Endodermal cell (in vitro differentiated cells): Measurements from ENCODE around the gene HADHA. TPM values are rescaled to one million over a fixed set of nuclear protein-coding genes. Genes with fewer than 3 reads are reported as not detected.

ENCODE experiments used
- DNase-seq: peaks from one replicate; pipeline ENCODE4 v3.0.0-alpha.2; 2017
- H3K27ac ChIP-seq: 2 replicates; pipeline ENCODE4 v1.5.1; 2013; ENCODE audit warnings: mild to moderate bottlenecking, low read depth, low read length, moderate library complexity
- H3K27me3 ChIP-seq: 2 replicates; pipeline ENCODE4 v1.6.1; 2013; ENCODE audit warnings: mild to moderate bottlenecking, low read length, moderate library complexity; ENCODE audit not compliant: insufficient read depth, control insufficient read depth, poor library complexity, severe bottlenecking
- H3K36me3 ChIP-seq: 2 replicates; pipeline ENCODE4 v1.7.0; 2013; ENCODE audit warnings: mild to moderate bottlenecking, low read length, moderate library complexity; ENCODE audit not compliant: control insufficient read depth, insufficient read depth
- H3K4me1 ChIP-seq: one replicate; pipeline ENCODE4 v1.7.0; 2013; ENCODE audit warnings: low read length; ENCODE audit not compliant: control insufficient read depth, insufficient read depth
- H3K4me3 ChIP-seq: 2 replicates; pipeline ENCODE4 v1.5.1; 2013; ENCODE audit warnings: mild to moderate bottlenecking, low read length, moderate library complexity
- H3K9ac ChIP-seq: 2 replicates; pipeline ENCODE4 v1.6.1; 2013; ENCODE audit warnings: mild to moderate bottlenecking, low read length, moderate library complexity; ENCODE audit not compliant: poor library complexity, severe bottlenecking; ENCODE audit errors: extremely low read depth
- H3K9me3 ChIP-seq: 2 replicates; pipeline ENCODE4 v1.6.1; 2013; ENCODE audit warnings: mild to moderate bottlenecking, low read length, moderate library complexity; ENCODE audit not compliant: control insufficient read depth
- H3K27ac Mint-ChIP-seq: 2 replicates; pipeline ENCODE4 v1.8.0; 2020; ENCODE audit warnings: mixed read lengths
- H3K27me3 Mint-ChIP-seq: 2 replicates; pipeline ENCODE4 v1.8.0; 2021; ENCODE audit warnings: mild to moderate bottlenecking, mixed read lengths; ENCODE audit not compliant: insufficient read depth
- H3K36me3 Mint-ChIP-seq: 2 replicates; pipeline ENCODE4 v1.8.0; 2020; ENCODE audit warnings: low read depth, mixed read lengths
- H3K4me1 Mint-ChIP-seq: 2 replicates; pipeline ENCODE4 v1.8.0; 2020; ENCODE audit warnings: mixed read lengths
- H3K4me3 Mint-ChIP-seq: 2 replicates; pipeline ENCODE4 v1.8.0; 2020; ENCODE audit warnings: mild to moderate bottlenecking, moderate library complexity, mixed read lengths
- H3K9me3 Mint-ChIP-seq: 2 replicates; pipeline ENCODE4 v1.8.0; 2020; ENCODE audit warnings: mild to moderate bottlenecking, mixed read lengths
- CTCF ChIP-seq: fragments of 200-600 bp; sonication (generic); conservative IDR thresholded peaks from 2 replicates; pipeline ENCODE4 v1.5.0; 2021; ENCODE audit warnings: antibody characterized with exemption, mild to moderate bottlenecking
- WGBS, 2 experiments: methylation state at CpG; one replicate each; pipeline versions ENCODE4 v1.1.5 to v1.1.7; 2013; ENCODE audit warnings: missing lambda C conversion rate in 2 of 2, mixed read lengths in 1 of 2; ENCODE audit not compliant: insufficient coverage in 1 of 2, insufficient read length in 1 of 2; 5-methylcytosine and 5-hydroxymethylcytosine counted together
- total RNA-seq, 2 donors: library from RNA; stranded (reverse); fragmentation: NEBNext Ultra II Directional in 1 of 2; extraction: Animal tissue kit (Norgen Biotek cat#: 25700) in 1 of 2; gene quantifications; 2 replicates in 1 of 2; 3 replicates in 1 of 2; pipeline ENCODE4 v1.2.1, GENCODE V29; 2021

HADHA gene
- total RNA-seq, 2 donors from 2014 or later = 83.8 to 86.7 TPM

DNA sequence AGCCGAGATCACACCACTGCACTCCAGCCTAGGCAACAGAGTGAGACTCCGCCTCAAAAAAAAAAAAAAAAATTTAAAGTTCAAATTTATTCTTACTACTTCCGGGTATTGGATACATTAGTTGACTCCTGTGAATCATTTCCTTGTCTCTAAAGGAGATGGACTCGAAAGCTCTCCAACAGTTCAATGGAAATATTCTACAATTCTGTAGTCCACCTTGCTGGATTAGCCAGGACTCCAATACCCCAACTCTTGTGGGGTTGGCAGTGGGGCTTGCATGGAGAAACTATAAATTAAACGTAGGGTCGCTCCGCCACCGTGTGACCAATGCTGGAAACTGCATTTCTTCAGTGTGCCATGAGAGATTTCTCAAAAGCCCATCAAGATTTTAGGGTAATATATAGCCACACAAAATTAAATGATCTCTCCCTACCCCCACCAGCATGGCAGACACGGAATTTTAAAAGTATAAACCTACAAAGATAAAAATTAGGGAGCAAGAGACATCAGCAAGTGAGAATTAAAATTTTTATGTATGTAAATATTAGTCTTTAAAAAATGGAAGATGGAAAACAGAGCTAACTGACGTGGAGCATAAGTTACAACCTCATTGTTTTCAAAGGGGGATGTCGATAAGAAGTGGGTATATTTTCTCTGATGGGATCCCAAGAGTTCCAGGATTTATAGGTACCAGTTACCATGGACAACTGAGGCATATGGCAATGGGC lies 99.3 kb downstream of the HADHA start:
- Histone ChIP-seq H3K27me3 (no peaks in the 10 kb centered on the region), H3K9me3 (no peaks in the 10 kb centered on the region), H3K4me3 (no peak overlapping the region), H3K27ac (no peak overlapping the region), H3K4me1 (no peaks in the 10 kb centered on the region), H3K36me3 (no peaks in the 10 kb centered on the region), H3K9ac (no peak overlapping the region)
- Mint-ChIP-seq H3K27me3 (peaks cover under 1% of the 10 kb centered on the region), H3K4me1 (peaks cover 6% of the 10 kb centered on the region), H3K9me3 (no peaks in the 10 kb centered on the region), H3K36me3 (no peaks in the 10 kb centered on the region), H3K4me3 (no peak overlapping the region), H3K27ac (no peak overlapping the region)
- 36 to 41% methylated on average over 9 to 10 of the region's 11 CpGs for WGBS, 2 experiments
- DNase-seq = peak; percentile 90
- peak; percentile 88 for TF ChIP-seq CTCF

DNA sequence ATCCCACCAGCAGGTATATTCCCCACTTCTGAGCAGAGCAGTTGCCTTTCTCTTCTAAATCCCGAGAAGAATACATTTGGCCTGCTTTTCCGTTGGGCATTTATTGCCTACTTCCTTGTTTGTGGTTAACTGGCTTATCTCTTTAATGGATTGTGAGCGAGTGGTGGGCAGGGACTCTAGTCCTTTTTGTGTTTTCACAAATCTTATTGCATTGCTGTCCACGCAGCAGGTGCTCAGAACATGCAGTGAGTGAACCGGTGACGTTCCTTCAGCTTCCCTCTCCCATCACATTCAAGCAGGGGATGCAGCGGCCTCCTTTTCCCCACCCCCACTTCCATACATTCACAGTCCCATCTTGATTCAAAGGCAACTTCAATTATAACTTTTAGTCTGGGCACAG lies 100.4 kb downstream of the HADHA start:
- Histone ChIP-seq H3K27me3 (no peaks in the 10 kb centered on the region), H3K27ac (no peak overlapping the region), H3K4me1 (no peaks in the 10 kb centered on the region), H3K36me3 (no peaks in the 10 kb centered on the region), H3K9me3 (no peaks in the 10 kb centered on the region), H3K9ac (no peak overlapping the region), H3K4me3 (no peak overlapping the region)
- no peak overlapping the region for H3K27ac Mint-ChIP-seq
- no peaks in the 10 kb centered on the region for H3K27me3 Mint-ChIP-seq
- H3K4me3 Mint-ChIP-seq = no peak overlapping the region
- H3K36me3 Mint-ChIP-seq = no peaks in the 10 kb centered on the region
- H3K4me1 Mint-ChIP-seq = peaks cover 6% of the 10 kb centered on the region
- WGBS, 2 experiments = 82 to 84% methylated on average over 6 to 7 of the region's 7 CpGs
- TF ChIP-seq CTCF = no peak
- DNase-seq = no peak
- no peaks in the 10 kb centered on the region for H3K9me3 Mint-ChIP-seq

- Histone ChIP-seq H3K9me3 (no peaks in the 10 kb centered on the region), H3K4me3 (no peak overlapping the region), H3K27me3 (no peaks in the 10 kb centered on the region), H3K27ac (no peak overlapping the region), H3K4me1 (no peaks in the 10 kb centered on the region), H3K36me3 (peaks cover 14% of the 10 kb centered on the region), H3K9ac (no peak overlapping the region)
- Mint-ChIP-seq H3K4me3 (no peak overlapping the region), H3K27me3 (no peaks in the 10 kb centered on the region), H3K36me3 (peaks cover 12% of the 10 kb centered on the region), H3K27ac (peak overlapping the region; percentile 8), H3K9me3 (no peaks in the 10 kb centered on the region), H3K4me1 (peaks cover 6% of the 10 kb centered on the region)
- TF ChIP-seq CTCF = no peak
- WGBS, 2 experiments = 86 to 96% methylated on average over 14 to 18 of the region's 18 CpGs
- no peak for DNase-seq
These were observed 103.2 kb downstream of the HADHA start for GRCh38 chr2:26141145-26141769.

Other genes starting within 250 kb of the HADHA start
- 100 to 1,000 TPM; 115 to 121 TPM for gene RAB10, start 210.5 kb downstream of the HADHA start, total RNA-seq
- 1 to 10 TPM; 6.0 to 8.1 TPM for gene GAREM2, start 71.5 kb downstream of the HADHA start, total RNA-seq
- 10 to 100 TPM; 37.8 to 41.0 TPM for gene HADHB, start 307 bp upstream of the HADHA start, total RNA-seq
- gene SELENOI, start 101.5 kb upstream of the HADHA start, total RNA-seq = 10 to 100 TPM; 59.3 to 77.1 TPM
- under 1 TPM; 0.35 to 0.93 TPM for gene ADGRF3, start 102.2 kb upstream of the HADHA start, total RNA-seq
- under 1 TPM; 0.33 to 0.48 TPM for gene DRC1, start 157.3 kb upstream of the HADHA start, total RNA-seq
- 1 to 10 TPM; 1.1 to 1.2 TPM for gene OTOF, start 233.5 kb upstream of the HADHA start, total RNA-seq